Thymus (tissue), 11 donors: Measurements from ENCODE around the gene TANC1. TPM values are rescaled to one million over a fixed set of nuclear protein-coding genes. Genes with fewer than 3 reads are reported as not detected.

ENCODE experiments used
- DNase-seq, 9 donors: peaks; one replicate each; pipeline ENCODE4 v3.0.0-alpha.2; 2013; ENCODE audit warnings: low spot score in 9 of 9, low read depth in 6 of 9, missing footprints in 1 of 9
- H3K27ac ChIP-seq, 2 donors: one replicate each; pipeline ENCODE4 v1.5.1; 2013; ENCODE audit warnings: control low read depth in 1 of 2, low read depth in 1 of 2, low read length in 1 of 2, mild to moderate bottlenecking in 1 of 2, moderate library complexity in 1 of 2
- H3K27me3 ChIP-seq, 2 donors: one replicate each; pipeline ENCODE4 v1.5.1; 2013; ENCODE audit warnings: low read length in 1 of 2; ENCODE audit not compliant: control insufficient read depth in 2 of 2, insufficient read depth in 1 of 2
- H3K36me3 ChIP-seq, 2 donors: one replicate each; pipeline ENCODE4 v1.5.1; 2013; ENCODE audit warnings: low read length in 1 of 2, mild to moderate bottlenecking in 1 of 2, moderate library complexity in 1 of 2; ENCODE audit not compliant: control insufficient read depth in 2 of 2, insufficient read depth in 2 of 2
- H3K4me1 ChIP-seq, 2 donors: one replicate each; pipeline ENCODE4 v1.5.1; 2013; ENCODE audit warnings: low read length in 2 of 2; ENCODE audit not compliant: control insufficient read depth in 2 of 2, insufficient read depth in 2 of 2
- H3K4me3 ChIP-seq, 2 donors: one replicate each; pipeline ENCODE4 v1.5.1; 2013; ENCODE audit warnings: low read length in 2 of 2, control low read depth in 1 of 2, mild to moderate bottlenecking in 1 of 2
- H3K9me3 ChIP-seq, 2 donors: one replicate each; pipeline ENCODE4 v1.5.1; 2013; ENCODE audit warnings: low read length in 1 of 2, mild to moderate bottlenecking in 1 of 2; ENCODE audit not compliant: control insufficient read depth in 2 of 2, insufficient read depth in 1 of 2
- WGBS: extraction: QIAGEN DNeasy Blood & Tissue Kit; methylation state at CpG from one replicate; pipeline ENCODE4 v1.1.7; 2013; 5-methylcytosine and 5-hydroxymethylcytosine counted together
- polyA plus RNA-seq: library from polyadenylated mRNA; stranded (reverse); fragments of 200-250 nt; gene quantifications from one replicate; pipeline ENCODE4 v1.2.3, GENCODE V29; 2013
- total RNA-seq: library from RNA; stranded (reverse); fragments of 120-200 nt; gene quantifications from one replicate; pipeline ENCODE4 v1.2.4, GENCODE V29; 2013
- donor health status: healthy.

TANC1 gene
- total and polyA plus RNA-seq, 2 donors, result 3.5 to 13.0 TPM

GRCh38 chr2:158996378-158996993 is 28.0 kb downstream of the TANC1 start:
- H3K36me3 ChIP-seq, result no peaks in the 10 kb centered on the region
- H3K4me1 ChIP-seq, result peaks cover 5 to 12% of the 10 kb centered on the region in 2 donors
- no peak for DNase-seq
- H3K27me3 ChIP-seq, result no peaks in the 10 kb centered on the region
- no peaks in the 10 kb centered on the region for H3K9me3 ChIP-seq
- H3K27ac ChIP-seq, result no peak overlapping the region
- 98% methylated on average over 4 of the region's 4 CpGs for WGBS
- no peak overlapping the region for H3K4me3 ChIP-seq

GRCh38 chr2:158997037-158997790 is 28.8 kb downstream of the TANC1 start:
- H3K36me3 ChIP-seq, result no peaks in the 10 kb centered on the region
- DNase-seq, result no peak
- no peaks in the 10 kb centered on the region for H3K27me3 ChIP-seq
- peaks cover 5 to 12% of the 10 kb centered on the region in 2 donors for H3K4me1 ChIP-seq
- no peak overlapping the region for H3K4me3 ChIP-seq
- WGBS, result 83% methylated on average over 4 of the region's 4 CpGs
- H3K9me3 ChIP-seq, result no peaks in the 10 kb centered on the region
- no peak overlapping the region for H3K27ac ChIP-seq

- peak in 1 of 9 donors; percentile 19 for DNase-seq
- Histone ChIP-seq H3K4me3 (no peak overlapping the region), H3K4me1 (peaks cover 5 to 12% of the 10 kb centered on the region in 2 donors), H3K9me3 (no peaks in the 10 kb centered on the region), H3K27ac (no peak overlapping the region), H3K36me3 (no peaks in the 10 kb centered on the region), H3K27me3 (no peaks in the 10 kb centered on the region)
- 82% methylated on average over 6 of the region's 6 CpGs for WGBS
Observed at GRCh38 chr2:158998551-158999248, 30.3 kb downstream of the TANC1 start.

DNA sequence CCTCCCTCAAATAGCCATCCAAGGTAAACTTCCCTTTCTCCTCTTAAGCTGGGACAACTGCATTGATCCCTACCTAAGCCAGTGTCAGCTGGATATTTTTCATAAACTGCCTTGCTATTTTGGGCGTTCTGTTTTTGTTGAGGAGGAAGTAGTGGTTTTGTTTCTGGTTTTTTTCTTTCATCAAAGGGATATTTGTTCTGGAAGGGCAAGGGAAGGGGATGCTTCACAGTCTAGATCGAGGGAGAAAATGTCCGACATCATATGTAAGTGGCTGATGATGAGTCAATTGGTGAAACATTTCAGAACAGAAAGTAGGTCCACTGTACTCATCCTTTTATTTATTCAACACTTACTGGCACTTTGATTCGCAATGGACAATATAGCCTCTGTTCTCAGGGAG is 31.0 kb downstream of the TANC1 start:
- Histone ChIP-seq H3K36me3 (no peaks in the 10 kb centered on the region), H3K27ac (no peak overlapping the region), H3K27me3 (no peaks in the 10 kb centered on the region), H3K4me3 (no peak overlapping the region), H3K9me3 (no peaks in the 10 kb centered on the region), H3K4me1 (peaks cover 5 to 12% of the 10 kb centered on the region in 2 donors)
- 45% methylated on average over 4 of the region's 4 CpGs for WGBS
- DNase-seq, result no peak

- DNase-seq, result no peak
- H3K4me1 ChIP-seq, result peaks cover 5 to 12% of the 10 kb centered on the region in 2 donors
- no peaks in the 10 kb centered on the region for H3K27me3 ChIP-seq
- WGBS, result 99% methylated on average over 8 of the region's 8 CpGs
- H3K4me3 ChIP-seq, result no peak overlapping the region
- peaks cover 0 to 1% of the 10 kb centered on the region in 2 donors for H3K9me3 ChIP-seq
- no peak overlapping the region for H3K27ac ChIP-seq
- H3K36me3 ChIP-seq, result no peaks in the 10 kb centered on the region
Observed at GRCh38 chr2:159000072-159000471, 31.6 kb downstream of the TANC1 start.

DNA sequence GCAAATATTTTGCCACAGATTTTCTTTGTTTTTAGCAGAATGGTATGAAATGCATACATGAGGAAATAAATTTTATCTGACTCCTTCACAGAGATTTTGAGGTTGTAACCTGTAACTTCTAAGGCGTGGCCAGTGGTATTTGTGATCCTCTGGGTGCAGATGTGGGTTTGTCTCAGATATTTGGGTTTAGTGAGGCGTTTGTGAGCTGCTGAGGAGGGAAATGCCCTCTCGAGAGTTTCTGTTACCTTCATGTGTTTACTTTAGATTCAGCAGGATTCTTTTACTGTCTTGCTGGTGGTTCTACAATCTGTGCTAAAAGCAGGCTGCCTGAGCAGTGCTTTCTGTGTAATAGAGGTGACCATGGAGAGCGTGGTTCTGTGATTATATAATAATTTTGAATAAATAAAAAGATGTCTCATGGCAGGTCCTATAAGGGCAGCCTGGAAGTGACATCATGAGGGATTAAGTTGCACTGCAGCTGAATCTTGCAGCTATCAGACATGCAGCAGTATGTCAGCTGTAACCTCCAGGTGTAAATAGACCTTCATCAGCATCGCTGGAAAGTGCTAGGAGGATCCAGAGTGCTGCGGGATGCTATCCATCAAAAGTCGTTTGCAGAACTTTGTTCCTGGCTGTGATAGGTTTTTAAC is 34.1 kb downstream of the TANC1 start:
- peaks cover 0 to 3% of the 10 kb centered on the region in 2 donors for H3K9me3 ChIP-seq
- peak overlapping the region in 1 of 2 donors; percentile 8 for H3K27ac ChIP-seq
- H3K27me3 ChIP-seq, result no peaks in the 10 kb centered on the region
- no peaks in the 10 kb centered on the region for H3K36me3 ChIP-seq
- H3K4me3 ChIP-seq, result no peak overlapping the region
- no peak for DNase-seq
- peaks cover 5 to 12% of the 10 kb centered on the region in 2 donors for H3K4me1 ChIP-seq
- WGBS, result 86% methylated on average over 7 of the region's 7 CpGs

- peaks cover 3 to 9% of the 10 kb centered on the region in 2 donors for H3K4me1 ChIP-seq
- no peak overlapping the region for H3K27ac ChIP-seq
- peaks cover 0 to 3% of the 10 kb centered on the region in 2 donors for H3K9me3 ChIP-seq
- DNase-seq, result no peak
- no peak overlapping the region for H3K4me3 ChIP-seq
- 97% methylated on average over 13 of the region's 13 CpGs for WGBS
- H3K27me3 ChIP-seq, result no peaks in the 10 kb centered on the region
- H3K36me3 ChIP-seq, result no peaks in the 10 kb centered on the region
Observed at GRCh38 chr2:159003555-159003954, 35.1 kb downstream of the TANC1 start.

DNA sequence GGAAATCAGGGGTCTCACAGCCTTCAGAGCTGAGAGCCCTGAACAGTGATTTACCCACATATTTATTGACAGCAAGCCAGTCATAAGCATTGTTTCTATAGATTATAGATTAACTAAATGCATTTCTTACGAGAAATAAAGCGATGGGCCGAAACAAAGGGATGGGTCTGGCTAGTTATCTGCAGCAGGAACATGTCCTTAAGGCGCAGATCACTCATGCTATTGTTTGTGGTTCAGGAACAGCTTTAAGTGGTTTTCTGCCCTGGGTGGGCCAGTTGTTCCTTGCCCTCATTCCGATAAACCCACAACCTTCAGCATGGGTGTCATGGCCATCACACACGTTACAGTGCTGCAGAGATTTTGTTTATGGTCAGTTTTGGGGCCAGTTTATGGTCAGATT is 36.4 kb downstream of the TANC1 start:
- Histone ChIP-seq H3K9me3 (peaks cover 0 to 3% of the 10 kb centered on the region in 2 donors), H3K27me3 (no peaks in the 10 kb centered on the region), H3K4me1 (no peaks in the 10 kb centered on the region), H3K4me3 (no peak overlapping the region), H3K27ac (no peak overlapping the region), H3K36me3 (no peaks in the 10 kb centered on the region)
- DNase-seq, result no peak
- WGBS, result 97% methylated on average over 6 of the region's 6 CpGs
